GM23248 (cell line): ENCODE data around the gene RIPOR3. TPM values are rescaled to one million over a fixed set of nuclear protein-coding genes. Genes with fewer than 3 reads are reported as not detected.
A peak's percentile ranks its signal among the peaks of the same experiment; 100 is the strongest.

Source experiments
- DNase-seq: peaks from one replicate; pipeline ENCODE4 v3.0.0-alpha.2; 2015
- H2AFZ ChIP-seq: fragments of 200-600 bp; sonication (generic); 2 replicates; pipeline ENCODE4 v1.6.1; 2016; ENCODE audit warnings: antibody characterized with exemption
- H3F3A ChIP-seq: fragments of 200-600 bp; sonication (generic); 2 replicates; pipeline ENCODE4 v1.6.1; 2016; ENCODE audit warnings: mild to moderate bottlenecking, antibody characterized with exemption, mixed run types; ENCODE audit not compliant: insufficient read depth
- H3K27ac ChIP-seq: fragments of 200-600 bp; sonication (generic); 2 replicates; pipeline ENCODE4 v1.5.1; 2016; ENCODE audit warnings: mild to moderate bottlenecking
- H3K27me3 ChIP-seq: fragments of 200-600 bp; sonication (generic); replicated peaks from 2 replicates; pipeline ENCODE4 v1.6.1; 2016; ENCODE audit warnings: mild to moderate bottlenecking; ENCODE audit not compliant: insufficient read depth
- H3K36me3 ChIP-seq: fragments of 200-600 bp; sonication (generic); 2 replicates; pipeline ENCODE4 v1.6.1; 2016; ENCODE audit warnings: low read depth, mild to moderate bottlenecking
- H3K4me1 ChIP-seq: fragments of 200-600 bp; sonication (generic); 2 replicates; pipeline ENCODE4 v1.6.1; 2016; ENCODE audit warnings: mild to moderate bottlenecking; ENCODE audit not compliant: insufficient read depth
- H3K4me2 ChIP-seq: fragments of 200-600 bp; sonication (generic); one replicate; pipeline ENCODE4 v1.6.1; 2016; ENCODE audit warnings: mild to moderate bottlenecking; ENCODE audit not compliant: unreplicated experiment
- H3K4me3 ChIP-seq: fragments of 200-600 bp; sonication (generic); 2 replicates; pipeline ENCODE4 v1.5.1; 2016; ENCODE audit warnings: mild to moderate bottlenecking
- H3K79me2 ChIP-seq: fragments of 200-600 bp; sonication (generic); 2 replicates; pipeline ENCODE4 v1.6.1; 2016; ENCODE audit warnings: mild to moderate bottlenecking; ENCODE audit not compliant: insufficient read depth
- H3K9ac ChIP-seq: fragments of 200-600 bp; sonication (generic); 2 replicates; pipeline ENCODE4 v1.6.1; 2016; ENCODE audit warnings: mild to moderate bottlenecking
- H3K9me2 ChIP-seq: fragments of 200-600 bp; sonication (generic); 2 replicates; pipeline ENCODE4 v1.6.1; 2016; ENCODE audit warnings: mixed run types, mild to moderate bottlenecking, moderate library complexity; ENCODE audit not compliant: insufficient read depth
- H3K9me3 ChIP-seq: fragments of 200-600 bp; sonication (generic); one replicate; pipeline ENCODE4 v1.6.1; 2017; ENCODE audit warnings: low read depth
- H4K20me1 ChIP-seq: fragments of 200-600 bp; sonication (generic); 2 replicates; pipeline ENCODE4 v1.6.0; 2016; ENCODE audit not compliant: insufficient read depth
- EZH2 ChIP-seq: fragments of 200-600 bp; sonication (generic); IDR thresholded peaks from 2 replicates; pipeline ENCODE4 v1.6.1; 2018; ENCODE audit warnings: antibody characterized with exemption, mild to moderate bottlenecking; ENCODE audit not compliant: insufficient read depth, poor library complexity, severe bottlenecking
- EZH2phosphoT487 ChIP-seq: fragments of 200-600 bp; sonication (generic); IDR thresholded peaks from 2 replicates; pipeline ENCODE4 v1.6.1; 2018; ENCODE audit warnings: antibody characterized with exemption, moderate library complexity, mild to moderate bottlenecking, low read depth; ENCODE audit not compliant: insufficient read depth
- WGBS, 2 experiments: methylation state at CpG; one replicate each; pipeline ENCODE4 v1.1.6; 2015 to 2017; ENCODE audit warnings: low lambda C conversion rate in 2 of 2, low coverage in 1 of 2; ENCODE audit errors: missing lambda C conversion rate in 2 of 2; 5-methylcytosine and 5-hydroxymethylcytosine counted together
- in situ Hi-C: fragments of 300-500 bp; cut with MboI; formaldehyde crosslinking; loops from 2 replicates; pipeline ENCODE4 v1.15.0; 2020
- polyA plus RNA-seq: library from polyadenylated mRNA; unstranded; fragments of >200 nt; fragmentation: Nextera tagmentation; extraction: Ambion mirVana; gene quantifications from 2 replicates; pipeline ENCODE4 v1.2.1, GENCODE V29; 2016
- total RNA-seq: library from RNA; depleted of rRNA; stranded (reverse); fragments of >200 nt; shearing (Covaris generic); gene quantifications from 2 replicates; pipeline ENCODE4 v1.2.3, GENCODE V29; 2014

Gene RIPOR3
- total and polyA plus RNA-seq, 2 experiments from 2014 or later = 0.49 TPM; not detected in 1

DNA sequence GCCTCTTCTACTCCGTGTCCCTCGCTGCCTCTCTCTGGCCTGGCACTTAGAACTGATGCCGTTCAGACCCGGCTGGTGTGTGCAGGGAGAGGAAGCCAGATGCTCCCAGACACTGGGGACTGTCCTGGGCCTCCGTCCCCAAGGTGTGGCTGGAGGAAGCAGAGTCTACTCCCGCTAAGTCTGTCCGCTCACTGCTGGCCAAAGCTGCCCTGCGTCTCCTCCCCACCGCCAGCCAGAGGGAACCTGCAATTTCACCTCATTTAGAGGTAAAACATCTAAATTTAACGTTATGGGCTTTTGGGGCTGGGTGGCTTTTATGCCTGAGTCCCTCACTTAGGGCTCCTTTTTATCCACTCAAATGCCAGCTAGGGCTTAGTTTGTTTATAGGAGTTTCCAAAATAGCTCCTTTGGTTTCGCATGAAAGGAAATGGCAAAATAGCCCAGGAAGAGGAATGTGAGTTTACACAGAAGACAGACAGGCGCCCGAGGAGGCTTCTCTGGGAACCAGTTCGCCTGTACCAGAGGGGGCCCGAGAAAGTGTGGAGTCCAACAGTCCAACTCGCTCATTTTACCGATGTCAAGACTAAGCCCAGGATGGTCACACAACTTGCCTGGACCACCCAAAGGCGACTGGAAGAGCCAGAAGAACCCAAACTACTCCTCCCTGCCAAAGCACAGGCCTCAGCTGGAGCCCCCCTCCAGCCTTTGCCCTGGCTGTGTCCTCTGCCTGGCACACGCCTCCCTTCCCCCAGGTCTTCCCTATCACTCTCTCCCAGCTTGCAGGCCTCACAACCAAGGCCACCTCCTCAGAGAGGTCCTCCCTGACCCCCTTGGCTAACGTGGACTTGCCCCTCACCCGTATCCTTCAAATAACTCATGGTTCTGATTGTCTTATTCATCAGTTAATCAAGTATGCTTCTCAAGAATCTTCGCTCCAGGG is 54.5 kb downstream of the RIPOR3 start:
- WGBS, 2 experiments = 89 to 90% methylated on average over 22 of the region's 22 CpGs
- no peak overlapping the region for H3K4me2 ChIP-seq

DNA sequence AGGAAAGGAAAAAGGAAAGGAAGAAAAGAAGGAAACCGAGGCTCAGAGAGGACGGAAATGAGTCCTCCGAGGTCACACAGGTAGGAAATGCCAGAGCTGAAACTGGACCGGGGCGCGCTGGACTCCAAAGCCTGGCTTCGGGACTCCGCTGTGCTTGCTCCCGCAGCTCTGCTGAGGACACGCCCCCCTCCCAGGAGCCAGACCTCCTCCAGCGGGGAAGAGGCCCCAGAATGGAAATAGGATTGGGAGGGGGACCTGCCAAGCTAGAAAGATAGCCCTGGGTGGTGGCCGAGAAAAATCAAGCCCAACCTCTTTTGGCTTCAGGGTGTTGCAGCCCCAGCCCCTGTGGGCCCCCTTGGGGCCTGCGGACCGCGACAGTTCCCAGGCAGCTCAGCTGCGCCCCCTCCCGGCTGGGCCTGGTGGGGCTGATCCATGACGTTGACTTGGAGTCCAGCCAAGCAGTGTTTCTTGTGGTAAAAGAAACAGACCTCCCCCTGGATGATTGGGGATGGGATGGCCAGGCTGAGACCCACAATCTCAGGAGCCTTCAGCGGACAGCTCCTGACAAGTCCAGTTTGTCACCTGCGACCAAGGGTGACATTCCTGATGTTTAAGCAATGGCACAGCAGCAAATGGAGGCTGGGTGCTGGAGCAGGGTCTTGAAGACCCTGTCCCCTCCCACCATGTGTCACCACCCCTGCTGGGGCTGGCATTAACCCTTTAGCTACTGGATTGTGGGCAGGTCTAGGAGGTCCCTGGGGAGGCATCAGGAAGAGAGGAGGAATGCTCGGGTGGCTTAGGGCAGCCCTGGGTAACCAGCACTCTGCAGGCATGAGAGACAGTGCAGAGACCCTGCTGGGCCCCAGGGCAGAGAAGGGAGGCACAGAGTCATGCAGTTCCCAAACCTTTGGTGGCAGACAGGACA is 55.4 kb downstream of the RIPOR3 start:
- no peak overlapping the region for H3K4me3 ChIP-seq
- no peaks in the 10 kb centered on the region for H4K20me1 ChIP-seq
- no peak for TF ChIP-seq EZH2
- no peak for TF ChIP-seq EZH2phosphoT487
- in situ Hi-C loops = no loop called here
- no peak overlapping the region for H3K4me2 ChIP-seq
- peak; percentile 65 for DNase-seq
- H3K79me2 ChIP-seq = no peaks in the 10 kb centered on the region
- H3K36me3 ChIP-seq = no peaks in the 10 kb centered on the region
- H2AFZ ChIP-seq = no peak overlapping the region
- peaks cover 10% of the 10 kb centered on the region for H3K4me1 ChIP-seq
- no peak overlapping the region for H3K27ac ChIP-seq
- no peaks in the 10 kb centered on the region for H3K9me3 ChIP-seq
- H3K9me2 ChIP-seq = no peaks in the 10 kb centered on the region
- H3F3A ChIP-seq = no peaks in the 10 kb centered on the region
- no peak overlapping the region for H3K9ac ChIP-seq
- 39 to 48% methylated on average over 21 of the region's 21 CpGs for WGBS, 2 experiments
- H3K27me3 ChIP-seq = no peaks in the 10 kb centered on the region

More for the DNA sequence above, 54.5 kb downstream of the RIPOR3 start:
- Histone ChIP-seq H3K9ac (no peak overlapping the region), H2AFZ (no peak overlapping the region), H3K36me3 (no peaks in the 10 kb centered on the region), H3F3A (no peaks in the 10 kb centered on the region), H3K27ac (no peak overlapping the region), H3K9me3 (no peaks in the 10 kb centered on the region), H3K27me3 (no peaks in the 10 kb centered on the region), H3K9me2 (no peaks in the 10 kb centered on the region), H4K20me1 (no peaks in the 10 kb centered on the region), H3K4me1 (peaks cover 10% of the 10 kb centered on the region), H3K79me2 (no peaks in the 10 kb centered on the region), H3K4me3 (no peak overlapping the region)
- DNase-seq = no peak
- TF ChIP-seq EZH2 (no peak), EZH2phosphoT487 (no peak)
- in situ Hi-C loops = no loop called here

DNA sequence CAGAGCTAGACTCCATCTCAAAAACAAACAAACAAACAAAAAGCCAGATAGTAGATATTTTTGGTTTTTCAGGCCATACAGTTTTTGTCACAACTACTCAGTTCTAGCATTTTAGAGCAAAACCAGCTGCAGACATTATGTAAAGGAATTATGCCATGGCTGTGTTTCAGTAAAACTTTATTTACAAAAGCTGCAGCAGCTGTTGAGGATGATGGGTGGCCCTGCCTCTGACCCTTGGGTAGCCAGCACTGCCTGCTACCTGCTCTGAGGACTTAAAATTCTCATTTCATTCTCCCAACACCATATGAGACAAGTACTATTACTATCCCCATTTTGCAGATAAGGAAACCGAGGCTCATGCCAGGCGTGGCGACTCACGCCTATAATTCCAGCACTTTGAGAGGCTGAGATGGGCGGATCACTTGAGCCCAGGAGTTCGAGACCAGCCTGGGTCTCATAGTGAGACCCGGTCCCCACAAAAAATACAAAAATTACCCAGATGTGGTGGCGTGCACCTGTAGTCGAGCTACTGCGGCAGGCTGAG is 56.3 kb downstream of the RIPOR3 start:
- Histone ChIP-seq H3K9me3 (no peaks in the 10 kb centered on the region), H2AFZ (no peak overlapping the region), H3K36me3 (no peaks in the 10 kb centered on the region), H3F3A (no peaks in the 10 kb centered on the region), H3K4me1 (peaks cover 10% of the 10 kb centered on the region), H3K27ac (no peak overlapping the region), H3K79me2 (no peaks in the 10 kb centered on the region), H3K27me3 (no peaks in the 10 kb centered on the region), H3K4me3 (no peak overlapping the region), H3K9ac (no peak overlapping the region), H3K9me2 (no peaks in the 10 kb centered on the region), H3K4me2 (no peak overlapping the region), H4K20me1 (no peaks in the 10 kb centered on the region)
- TF ChIP-seq EZH2 (no peak), EZH2phosphoT487 (no peak)
- in situ Hi-C loops = no loop called here
- WGBS, 2 experiments = 97 to 98% methylated on average over 10 of the region's 10 CpGs
- DNase-seq = no peak

DNA sequence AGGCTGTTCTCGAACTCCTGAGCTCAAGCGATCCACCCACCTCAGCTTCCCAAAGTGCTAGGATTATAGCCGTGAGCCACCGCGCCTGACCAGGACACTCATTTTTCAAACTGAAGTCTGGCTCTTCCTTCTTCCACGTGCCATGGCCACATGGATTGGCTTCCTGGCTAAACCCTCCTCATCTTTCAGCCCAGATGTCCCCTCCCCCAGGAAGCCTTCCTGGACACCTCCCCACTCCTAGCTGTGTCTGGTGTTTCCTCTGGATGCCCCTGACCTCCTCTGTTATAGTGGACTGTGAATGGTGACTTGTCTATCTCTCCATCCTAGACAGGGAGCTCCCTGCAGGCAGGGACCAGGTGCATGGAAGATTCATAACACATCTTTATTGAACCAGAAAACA is 57.2 kb downstream of the RIPOR3 start:
- no peaks in the 10 kb centered on the region for H3F3A ChIP-seq
- no peak overlapping the region for H3K27ac ChIP-seq
- H3K9me2 ChIP-seq = no peaks in the 10 kb centered on the region
- H3K4me1 ChIP-seq = peaks cover 10% of the 10 kb centered on the region
- H3K9ac ChIP-seq = no peak overlapping the region
- no peak overlapping the region for H3K4me2 ChIP-seq
- H2AFZ ChIP-seq = no peak overlapping the region
- H3K36me3 ChIP-seq = no peaks in the 10 kb centered on the region
- H3K4me3 ChIP-seq = no peak overlapping the region
- DNase-seq = no peak
- in situ Hi-C loops = no loop called here
- H4K20me1 ChIP-seq = no peaks in the 10 kb centered on the region
- no peaks in the 10 kb centered on the region for H3K27me3 ChIP-seq
- H3K9me3 ChIP-seq = no peaks in the 10 kb centered on the region
- 96 to 99% methylated on average over 6 of the region's 6 CpGs for WGBS, 2 experiments
- H3K79me2 ChIP-seq = no peaks in the 10 kb centered on the region
- TF ChIP-seq EZH2 (no peak), EZH2phosphoT487 (no peak)
